Stomach (tissue), 9 donors: ENCODE measurements around the gene CYB5R3. TPM values are rescaled to one million over a fixed set of nuclear protein-coding genes. Genes with fewer than 3 reads are reported as not detected.
"Not testable (repeated sequence)": the region's sequence is repeated elsewhere in the genome, so short reads cannot be mapped to it uniquely, and the experiment has no call there.

Experiments used
- DNase-seq, 2 donors: peaks; one replicate each; pipeline versions ENCODE4 v3.0.0 to v3.0.0-alpha.2; 2013 to 2019
- H3K27ac ChIP-seq, 5 donors: fragments of 200-600 bp in 4 of 5; sonication (generic) in 4 of 5; one replicate each; pipeline ENCODE4 v1.5.1; 2013 to 2019; ENCODE audit warnings: mild to moderate bottlenecking in 1 of 5, moderate library complexity in 1 of 5
- H3K27me3 ChIP-seq, 3 donors: fragments of 200-600 bp; sonication (generic); one replicate each; pipeline ENCODE4 v1.5.1; 2017 to 2019; ENCODE audit warnings: mixed run types in 1 of 3
- H3K36me3 ChIP-seq, 4 donors: fragments of 200-600 bp; sonication (generic); 1 replicate in 3 of 4; 2 replicates in 1 of 4; pipeline ENCODE4 v1.5.1; 2016 to 2019
- H3K4me1 ChIP-seq, 4 donors: fragments of 200-600 bp; sonication (generic); one replicate each; pipeline ENCODE4 v1.5.1; 2016 to 2019
- H3K4me3 ChIP-seq, 4 donors: fragments of 200-600 bp; sonication (generic) in 3 of 4; one replicate each; pipeline ENCODE4 v1.5.1; 2016 to 2019; ENCODE audit warnings: mild to moderate bottlenecking in 1 of 4
- H3K9me3 ChIP-seq, 4 donors: fragments of 200-600 bp; sonication (generic); one replicate each; pipeline ENCODE4 v1.5.1; 2016 to 2019
- CTCF ChIP-seq, 7 experiments: fragments of 450-650 bp in 4 of 7; fragments of 200-600 bp in 3 of 7; sonication (generic) in 3 of 7; IDR thresholded peaks; one replicate each; pipeline ENCODE4 v1.5.1; 2016 to 2019; ENCODE audit warnings: antibody characterized with exemption in 7 of 7, control low read depth in 2 of 7, mild to moderate bottlenecking in 1 of 7
- EP300 ChIP-seq: sonication (generic); formaldehyde crosslinking; IDR thresholded peaks from one replicate; pipeline ENCODE4 v1.6.1; 2017; ENCODE audit warnings: antibody characterized with exemption
- POLR2A ChIP-seq, 4 donors: fragments of 450-650 bp; IDR thresholded peaks; one replicate each; pipeline ENCODE4 v1.6.1; 2016; ENCODE audit warnings: antibody characterized with exemption in 4 of 4, control low read depth in 2 of 4, mild to moderate bottlenecking in 1 of 4, moderate library complexity in 1 of 4
- POLR2AphosphoS5 ChIP-seq, 3 donors: sonication (generic); formaldehyde crosslinking; IDR thresholded peaks; one replicate each; pipeline ENCODE4 v1.6.1; 2016; ENCODE audit warnings: antibody characterized with exemption in 3 of 3
- whole genome bisulfite sequencing, 5 donors: extraction: QIAGEN DNeasy Blood & Tissue Kit in 3 of 5; methylation state at CpG; one replicate each; pipeline versions ENCODE4 v1.1.5 to v1.1.7; 2013 to 2018; 5-methylcytosine and 5-hydroxymethylcytosine counted together
- intact Hi-C: fragments of 100-400 bp; cut with DNase I; formaldehyde crosslinking; loops from one replicate; pipeline ENCODE4 v1.15.1; 2023; ENCODE audit warnings: low total_unique reads
- polyA plus RNA-seq, 3 donors: library from polyadenylated mRNA; stranded (reverse); fragments of 200-250 nt; gene quantifications; one replicate each; pipeline ENCODE4 v1.2.3, GENCODE V29; 2013
- total RNA-seq, 5 donors: library from RNA; depleted of rRNA; stranded (reverse); fragments of >200 nt; gene quantifications; one replicate each; pipeline versions ENCODE4 v1.1.0 to v1.2.3, GENCODE V29; 2014 to 2016
- donor health status: healthy with polysubstance abuse.
- donor health status: Bipolar disorder and iron deficiency.
- donor health status: healthy.

Gene CYB5R3
- total and polyA plus RNA-seq, 8 donors = 33.6 to 156 (median 82.1) TPM

GRCh38 chr22:42610186-42610585, 39.0 kb downstream of the CYB5R3 start:
- TF ChIP-seq CTCF (IDR thresholded peaks at IDR 0.05) (no peak), POLR2A (IDR thresholded peaks at IDR 0.05) (no peak), POLR2AphosphoS5 (IDR thresholded peaks at IDR 0.05) (peak; percentile 18 to 66 (median 47)), EP300 (no peak)
- Histone ChIP-seq H3K27ac (peak overlapping the region; percentile 88 to 97 (median 94)), H3K4me1 (peaks cover 76 to 85% (median 83%) of the 10 kb centered on the region in 4 donors), H3K27me3 (no peaks in the 10 kb centered on the region), H3K9me3 (no peaks in the 10 kb centered on the region), H3K36me3 (peaks cover 6 to 25% (median 18%) of the 10 kb centered on the region in 4 donors), H3K4me3 (peak overlapping the region in 1 of 4 donors; percentile 23)
- intact Hi-C loops = no loop called here
- WGBS, 5 donors = 16 to 36% (median 33%) methylated on average over 5 of the region's 5 CpGs
- DNase-seq = peak; percentile 60 to 72

DNA sequence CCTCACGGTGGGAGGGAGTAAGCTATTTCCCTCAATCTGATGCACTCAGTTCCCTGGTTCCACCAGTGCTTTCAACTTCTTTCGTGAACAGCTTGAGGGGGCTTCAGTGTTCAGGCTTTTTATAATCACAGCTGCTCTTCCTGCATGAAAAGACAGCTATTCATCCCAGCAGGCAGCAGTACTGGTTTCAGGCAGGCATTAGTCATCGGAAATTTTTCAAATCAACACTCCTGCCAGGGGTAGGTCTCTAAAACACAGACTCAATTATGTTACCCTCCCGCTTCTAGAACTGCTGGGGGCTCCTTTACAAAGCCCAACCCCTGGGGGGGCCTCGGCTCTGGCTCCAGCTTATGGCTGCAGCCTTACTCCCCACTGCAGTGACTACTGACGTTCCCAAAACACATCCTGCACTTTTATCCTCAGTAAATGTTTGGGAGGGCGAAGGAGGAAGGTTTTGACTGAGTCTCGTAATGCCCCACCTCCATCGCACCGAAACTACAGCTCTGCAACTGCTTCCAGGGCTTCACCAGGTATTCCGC, 40.3 kb downstream of the CYB5R3 start:
- Histone ChIP-seq H3K27me3 (no peaks in the 10 kb centered on the region), H3K9me3 (no peaks in the 10 kb centered on the region), H3K36me3 (peaks cover 6 to 31% (median 24%) of the 10 kb centered on the region in 4 donors), H3K4me3 (peak overlapping the region in 2 of 4 donors; percentile 4 to 23), H3K4me1 (peaks cover 87 to 97% (median 96%) of the 10 kb centered on the region in 4 donors), H3K27ac (peak overlapping the region; percentile 80 to 97 (median 94))
- DNase-seq = no peak
- no peak for TF ChIP-seq POLR2AphosphoS5 (IDR thresholded peaks at IDR 0.05)
- no peak for TF ChIP-seq CTCF (IDR thresholded peaks at IDR 0.05)
- no peak for TF ChIP-seq EP300
- no peak for TF ChIP-seq POLR2A (IDR thresholded peaks at IDR 0.05)
- intact Hi-C loops = no loop called here
- WGBS, 5 donors = 25 to 53% (median 33%) methylated on average over 11 of the region's 11 CpGs

- Histone ChIP-seq H3K4me3 (peak overlapping the region in 2 of 4 donors; percentile 4 to 23), H3K27ac (peak overlapping the region; percentile 80 to 97 (median 94)), H3K4me1 (peaks cover 88 to 97% (median 95%) of the 10 kb centered on the region in 4 donors), H3K9me3 (no peaks in the 10 kb centered on the region), H3K36me3 (peaks cover 6 to 31% (median 24%) of the 10 kb centered on the region in 4 donors), H3K27me3 (no peaks in the 10 kb centered on the region)
- WGBS, 5 donors = 61 to 71% (median 67%) methylated on average over 11 of the region's 11 CpGs
- intact Hi-C loops = no loop called here
- no peak for DNase-seq
- no peak for TF ChIP-seq CTCF (IDR thresholded peaks at IDR 0.05)
- no peak for TF ChIP-seq EP300
- TF ChIP-seq POLR2AphosphoS5 (IDR thresholded peaks at IDR 0.05) = no peak
- TF ChIP-seq POLR2A (IDR thresholded peaks at IDR 0.05) = no peak
These were observed 40.9 kb downstream of the CYB5R3 start for GRCh38 chr22:42608136-42608822.

- intact Hi-C loops, H3K27me3 ChIP-seq, DNase-seq, H3K4me3 ChIP-seq, H3K9me3 ChIP-seq: not testable (repeated sequence)
- Histone ChIP-seq H3K27ac (peak overlapping the region in 4 of 5 donors; percentile 93 to 97 (median 96)), H3K4me1 (peaks cover 84 to 97% (median 93%) of the 10 kb centered on the region in 4 donors), H3K36me3 (peaks cover 9 to 36% (median 30%) of the 10 kb centered on the region in 4 donors)
- 84 to 95% (median 91%) methylated on average over 12 to 31 of the region's 31 CpGs for WGBS, 5 donors
These were observed 41.6 kb downstream of the CYB5R3 start for GRCh38 chr22:42607641-42608040.
